Left ventricle myocardium superior (tissue), 1 donor: ENCODE results near the gene EIF3M. TPM values are rescaled to one million over a fixed set of nuclear protein-coding genes. Genes with fewer than 3 reads are reported as not detected.
"Not testable (repeated sequence)": the region's sequence is repeated elsewhere in the genome, so short reads cannot be mapped to it uniquely, and the experiment has no call there.

Experiments
- ATAC-seq: fragments of 200-7000 bp; cut with Tn5 transposase; one replicate; pipeline ENCODE4 v1.9.1; 2020; ENCODE audit warnings: mild to moderate bottlenecking, moderate library complexity
- DNase-seq: peaks from one replicate; pipeline ENCODE4 v3.0.0-alpha.2; 2020
- intact Hi-C: fragments of 100-400 bp; cut with micrococcal nuclease; formaldehyde crosslinking; loops from one replicate; pipeline ENCODE4 v1.11.0; 2022
- total RNA-seq: library from RNA; stranded (reverse); fragmentation: NEBNext Ultra II Directional; extraction: Animal tissue kit (Norgen Biotek cat#: 25700); gene quantifications from one replicate; pipeline ENCODE4 v1.2.1, GENCODE V29; 2021
- donor health status: DM: no; HTN: yes; CAD: no; lungs with severe emphysema.

The EIF3M gene
- total RNA-seq, 1 donor from 2014 or later: 198 TPM

DNA sequence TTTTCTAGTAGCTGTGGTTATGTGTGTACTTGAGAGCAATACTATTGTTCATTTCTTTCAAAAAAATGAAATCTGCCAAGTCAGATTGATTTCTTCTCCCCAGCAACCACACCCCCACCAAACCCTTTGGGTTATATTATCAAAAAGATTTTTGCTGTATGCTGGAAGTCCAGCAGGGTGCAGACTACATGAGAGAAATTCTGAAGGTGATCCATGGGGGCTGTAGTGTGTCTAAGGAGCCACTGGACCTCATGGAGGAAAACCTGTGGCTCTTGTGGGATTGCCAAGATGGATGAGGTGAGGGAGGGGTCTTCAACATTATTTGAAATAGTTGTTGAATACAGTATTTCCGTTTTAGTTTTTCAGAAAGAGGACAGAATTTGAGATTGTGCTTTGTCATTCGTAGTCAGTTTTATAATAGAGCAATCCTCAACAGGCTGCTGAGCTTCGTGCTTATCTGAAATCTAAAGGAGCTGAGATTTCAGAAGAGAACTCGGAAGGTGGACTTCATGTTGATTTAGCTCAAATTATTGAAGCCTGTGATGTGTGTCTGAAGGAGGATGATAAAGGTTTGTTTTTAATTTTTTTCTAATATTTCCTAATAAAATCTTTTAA is 3.1 kb downstream of the EIF3M start:
- intact Hi-C loops: no loop called here
- no peak for DNase-seq
- ATAC-seq: no peak

DNA sequence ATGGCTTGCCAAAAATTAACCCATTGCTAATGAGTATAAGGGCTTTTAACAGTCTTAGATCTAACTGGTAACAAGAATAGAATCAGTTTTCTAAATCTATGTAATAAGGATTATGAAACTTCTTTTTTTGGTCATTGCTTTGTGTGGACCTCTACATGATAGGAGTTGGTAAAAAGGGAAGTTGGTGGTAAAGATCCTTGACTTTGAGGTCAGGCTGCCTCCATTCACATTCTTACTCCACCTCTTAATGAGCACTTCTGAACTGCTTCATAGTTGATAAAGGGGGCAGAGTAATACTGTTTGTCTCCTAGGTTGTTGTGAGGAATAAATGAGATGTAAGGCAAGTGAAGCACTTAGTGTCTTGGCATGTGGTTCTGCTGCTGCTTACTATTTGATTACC is 10.6 kb downstream of the EIF3M start:
- ATAC-seq: no peak
- intact Hi-C loops: no loop called here
- DNase-seq: no peak

DNA sequence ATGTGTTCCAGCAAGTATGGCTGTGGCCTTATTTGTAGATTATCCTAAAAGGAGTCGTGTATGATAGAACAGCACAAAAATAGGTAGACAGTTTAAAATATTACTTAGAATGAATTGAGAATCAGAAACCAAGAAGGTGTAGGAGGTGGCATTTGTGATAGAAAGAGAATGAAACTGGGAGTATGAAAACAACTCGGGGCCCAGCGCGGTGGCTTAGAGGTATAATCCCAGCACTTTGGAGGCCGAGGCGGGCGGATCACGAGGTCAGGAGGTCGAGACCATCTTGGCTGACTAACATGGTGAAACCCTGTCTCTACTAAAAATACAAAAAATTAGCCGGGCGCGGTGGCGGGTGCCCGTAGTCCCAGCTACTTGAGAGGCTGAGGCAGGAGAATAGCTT is 12.5 kb downstream of the EIF3M start:
- intact Hi-C loops, ATAC-seq, DNase-seq: not testable (repeated sequence)

- no peak for ATAC-seq
- intact Hi-C loops: no loop called here
- DNase-seq: no peak
Observed at GRCh38 chr11:32597921-32598320, 14.3 kb downstream of the EIF3M start.

DNA sequence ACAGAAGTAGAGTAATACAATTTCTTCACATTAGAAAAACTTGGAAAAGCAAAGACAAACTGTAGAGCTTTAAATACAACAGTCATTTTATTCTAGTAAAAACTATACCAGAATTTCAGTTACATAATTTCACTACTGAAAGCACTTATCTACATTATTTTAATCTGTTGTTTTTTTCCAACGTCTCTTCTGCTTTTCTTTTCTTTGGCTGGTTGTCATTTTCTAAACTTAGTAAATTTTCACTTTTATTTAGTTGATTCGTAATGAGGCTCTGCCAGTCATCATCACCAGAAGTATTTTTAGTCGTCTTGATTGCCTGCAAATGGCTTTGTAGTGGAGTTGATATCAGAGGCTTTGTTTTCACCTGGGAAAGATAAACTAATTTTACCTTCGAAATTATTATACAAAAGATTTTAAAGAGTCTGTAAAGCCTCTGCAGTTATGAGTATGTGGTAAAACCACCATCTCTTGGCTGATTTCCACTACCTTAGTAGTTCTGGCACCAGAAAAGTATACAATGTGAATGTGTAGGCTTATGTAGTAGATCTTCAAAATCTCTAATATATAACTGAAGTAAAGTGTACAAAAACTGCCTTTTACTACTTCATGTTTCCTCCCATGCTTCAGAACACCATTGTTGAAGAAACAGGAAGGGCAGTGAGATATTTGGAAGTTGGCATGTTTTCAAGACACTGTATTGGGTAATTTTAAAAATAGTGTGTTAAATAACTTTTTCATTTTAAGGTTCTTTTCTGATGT is 19.2 kb downstream of the EIF3M start:
- ATAC-seq (no peak), DNase-seq (no peak)
- intact Hi-C loops: loop anchor here (10.0 kb wide), 1 partner anchor 218 kb away; no protein-coding TSS in a partner anchor

- DNase-seq (no peak), ATAC-seq (no peak)
- intact Hi-C loops: loop anchor here (10.0 kb wide), 1 partner anchor 221 kb away; no protein-coding TSS in a partner anchor
Observed at GRCh38 chr11:32606220-32606619, 22.6 kb downstream of the EIF3M start.

DNA sequence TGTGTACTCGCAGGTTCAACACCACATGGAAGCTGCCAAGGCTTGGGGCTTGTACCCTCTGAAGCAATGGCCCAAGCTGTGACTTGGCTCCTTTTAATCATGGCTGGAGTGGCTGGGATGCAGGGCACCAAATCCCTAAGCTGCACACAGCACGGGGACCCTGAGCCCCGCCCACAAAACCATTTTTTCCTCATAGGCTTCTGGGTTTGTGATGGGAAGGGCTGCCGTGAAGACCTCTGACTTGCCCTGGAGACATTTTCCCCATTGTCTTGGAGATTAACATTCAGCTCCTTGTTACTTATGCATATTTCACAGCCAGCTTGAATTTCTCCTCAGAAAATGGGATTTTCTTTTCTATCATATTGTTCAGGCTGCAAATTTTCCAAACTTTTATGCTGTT is 25.2 kb downstream of the EIF3M start:
- DNase-seq, ATAC-seq: not testable (repeated sequence)
- intact Hi-C loops: loop anchor here (10.0 kb wide), 1 partner anchor 224 kb away; no protein-coding TSS in a partner anchor

DNA sequence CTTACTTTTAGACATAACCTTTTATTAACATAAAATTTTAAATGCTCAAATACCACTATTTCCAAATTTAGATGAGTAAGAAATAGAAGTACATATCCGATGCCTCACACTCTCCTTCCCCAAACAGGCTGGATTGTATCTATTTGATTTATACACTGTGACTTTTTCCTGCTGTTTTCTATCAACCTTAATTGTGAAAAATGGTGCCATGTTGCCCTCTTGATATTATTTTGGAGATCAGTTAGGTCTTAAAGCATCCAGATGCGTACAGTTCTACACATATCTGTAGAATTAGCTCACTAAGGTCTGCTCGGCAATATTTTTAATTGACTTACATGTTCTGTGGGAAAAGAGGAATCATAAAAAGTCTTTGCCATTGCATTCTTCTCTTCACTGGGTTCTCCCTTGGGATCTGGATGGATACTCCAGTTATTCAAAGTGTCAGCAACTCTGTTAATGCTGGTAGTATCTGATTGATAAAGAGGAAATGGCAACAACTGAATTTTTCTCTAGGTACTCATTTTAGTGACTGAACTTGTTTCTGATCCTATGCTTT is 27.2 kb downstream of the EIF3M start:
- ATAC-seq (no peak), DNase-seq (no peak)
- intact Hi-C loops: no loop called here

- DNase-seq: no peak
- intact Hi-C loops: no loop called here
- no peak for ATAC-seq
Observed at GRCh38 chr11:32613500-32614151, 30.0 kb downstream of the EIF3M start.

DNA sequence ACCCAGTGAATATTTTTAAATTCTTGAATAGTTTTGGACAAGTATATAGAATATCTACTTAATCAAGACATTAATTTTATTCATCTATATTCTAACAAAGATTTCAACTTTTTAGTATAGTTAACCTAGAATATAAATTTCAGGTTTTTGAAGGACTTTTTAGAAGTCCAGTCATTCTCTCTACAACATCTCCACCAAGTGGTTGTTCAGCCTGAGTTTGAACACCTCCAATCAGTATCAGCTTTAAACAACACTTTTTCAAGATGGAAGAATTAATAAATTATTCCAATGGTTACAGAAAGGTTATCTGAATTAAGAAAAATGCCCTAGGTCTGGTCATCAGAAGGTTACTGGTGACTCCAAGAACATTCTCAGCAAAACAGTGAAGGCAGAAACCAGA is 31.8 kb downstream of the EIF3M start:
- intact Hi-C loops: no loop called here
- DNase-seq (no peak), ATAC-seq (no peak)

- ATAC-seq: peak; percentile 46
- intact Hi-C loops: no loop called here
- no peak for DNase-seq
Observed at GRCh38 chr11:32616903-32617302, 33.3 kb downstream of the EIF3M start.

DNA sequence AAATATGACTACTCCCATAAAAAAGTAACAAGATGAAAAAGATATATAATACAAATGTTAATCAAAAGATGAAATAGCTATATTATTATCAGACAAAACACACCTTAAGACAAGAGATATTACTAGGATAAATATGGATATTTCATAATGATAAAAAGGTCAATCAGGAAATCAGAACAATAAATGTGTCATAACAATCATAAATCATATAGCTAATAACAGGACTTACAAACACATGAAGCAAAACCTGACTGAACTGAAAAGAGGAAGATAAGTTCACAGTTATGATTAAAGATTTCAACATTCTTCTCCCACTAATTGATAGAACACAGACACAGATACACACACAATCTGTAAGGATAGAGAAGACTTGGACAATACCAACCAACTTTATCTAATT is 47.2 kb downstream of the EIF3M start:
- no peak for ATAC-seq
- DNase-seq: no peak
- intact Hi-C loops: no loop called here

GRCh38 chr11:32635819-32636218 is 52.2 kb downstream of the EIF3M start:
- intact Hi-C loops: no loop called here
- ATAC-seq: no peak
- no peak for DNase-seq

DNA sequence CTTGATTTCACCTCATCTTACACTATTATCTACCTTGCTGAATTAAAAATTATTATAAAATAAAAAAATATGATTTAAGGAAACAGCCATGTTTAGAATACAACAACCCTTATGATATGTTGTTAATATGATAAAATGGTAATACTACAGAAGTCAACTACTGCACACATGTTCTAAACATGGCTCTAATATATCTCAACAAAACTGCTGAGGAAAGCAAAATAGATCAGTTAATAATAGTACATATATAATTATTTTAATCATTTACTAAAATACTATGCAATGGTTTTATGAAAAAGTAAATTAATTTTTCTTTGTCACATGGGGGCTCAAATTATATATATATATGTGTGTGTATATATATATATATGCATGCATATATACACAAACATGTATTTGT is 57.7 kb downstream of the EIF3M start:
- ATAC-seq (no peak), DNase-seq (no peak)
- intact Hi-C loops: no loop called here

DNA sequence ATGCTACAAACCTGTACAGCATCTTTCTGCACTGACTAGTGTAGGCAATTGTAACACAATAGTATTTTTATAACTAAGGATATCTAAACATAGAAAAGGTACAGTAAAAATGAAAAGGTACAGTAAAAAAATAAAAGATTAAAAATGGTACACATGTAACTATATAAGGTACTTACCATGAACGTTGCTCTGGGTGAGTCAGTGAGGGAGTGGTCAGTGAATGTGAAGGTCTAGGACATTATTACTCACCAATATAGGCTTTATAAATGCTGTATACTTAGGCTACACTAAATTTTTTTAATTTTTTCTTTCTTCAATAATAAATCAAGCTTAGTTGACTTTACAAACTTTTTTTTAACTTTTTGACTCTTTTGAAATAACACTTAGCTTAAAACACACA is 59.9 kb downstream of the EIF3M start:
- intact Hi-C loops: no loop called here
- ATAC-seq (no peak), DNase-seq (no peak)

Other genes starting within 250 kb of the EIF3M start
- gene WT1, start 148.3 kb upstream of the EIF3M start, total RNA-seq: 2.6 TPM
- gene CCDC73, start 210.8 kb downstream of the EIF3M start, total RNA-seq: not detected
- gene PRRG4, start 246.1 kb downstream of the EIF3M start, total RNA-seq: 0.62 TPM